Heart left ventricle (tissue), 13 donors: ENCODE data around the gene MYH13.

Source experiments
- CTCF ChIP-seq, 12 donors: fragments of 200-600 bp; sonication (generic) in 4 of 12; IDR thresholded peaks; one replicate each; pipeline versions ENCODE4 v1.5.0 to v1.8.0; 2018 to 2022; ENCODE audit warnings: antibody characterized with exemption in 12 of 12, mild to moderate bottlenecking in 5 of 12
- POLR2A ChIP-seq, 2 donors: fragments of 450-650 bp; IDR thresholded peaks; one replicate each; pipeline ENCODE4 v1.6.1; 2017; ENCODE audit warnings: antibody characterized with exemption in 2 of 2, mild to moderate bottlenecking in 2 of 2, moderate library complexity in 2 of 2
- donor health status: ischemic (EF 13 %, LVEDD 7.1; RV severe dilation, severe dysfunction).
- donor health status: DM: no; HTN: yes; CAD: no.
- donor health status: DM: no; HTN: no; CAD: no.
- donor health status: ischemic (EF 25% LVEDD 6.9; RV normal size, moderate dysfunction).
- donor health status: ischemic (EF 25% LVEDD 5.7; RV mildly dilated, moderate dysfunction).
- donor health status: ischemic (EF 35%, LVEDD 5.7; RV mildly dilated, moderate dysfunction).
- donor health status: nonischemic (EF 11% LVEDD 7.7; RV severe dilation, severe dysfunction).
- donor health status: DM: yes; HTN: yes; CAD: no.
- donor health status: PGD.
- donor health status: ischemic (EF 29% LVEDD 5.4; RV normal size, mild dysfunction).
- donor health status: nonischemic (EF 23%, LVEDD 6.1; RV moderate dilation, normal function).

GRCh38 chr17:10316801-10317542 is 55.8 kb downstream of the MYH13 start:
- TF ChIP-seq CTCF (IDR thresholded peaks at IDR 0.05) (peak; percentile 22 to 75 (median 52)), POLR2A (IDR thresholded peaks at IDR 0.05) (no peak)
